ENCODE results near the gene PRLR. TPM values are rescaled to one million over a fixed set of nuclear protein-coding genes. Genes with fewer than 3 reads are reported as not detected.
"Not testable (repeated sequence)": the region's sequence is repeated elsewhere in the genome, so short reads cannot be mapped to it uniquely, and the experiment has no call there.

The PRLR gene
- total RNA-seq, 3 donors from 2014 or later: 10.3 to 47.1 (median 35.8) TPM

DNA sequence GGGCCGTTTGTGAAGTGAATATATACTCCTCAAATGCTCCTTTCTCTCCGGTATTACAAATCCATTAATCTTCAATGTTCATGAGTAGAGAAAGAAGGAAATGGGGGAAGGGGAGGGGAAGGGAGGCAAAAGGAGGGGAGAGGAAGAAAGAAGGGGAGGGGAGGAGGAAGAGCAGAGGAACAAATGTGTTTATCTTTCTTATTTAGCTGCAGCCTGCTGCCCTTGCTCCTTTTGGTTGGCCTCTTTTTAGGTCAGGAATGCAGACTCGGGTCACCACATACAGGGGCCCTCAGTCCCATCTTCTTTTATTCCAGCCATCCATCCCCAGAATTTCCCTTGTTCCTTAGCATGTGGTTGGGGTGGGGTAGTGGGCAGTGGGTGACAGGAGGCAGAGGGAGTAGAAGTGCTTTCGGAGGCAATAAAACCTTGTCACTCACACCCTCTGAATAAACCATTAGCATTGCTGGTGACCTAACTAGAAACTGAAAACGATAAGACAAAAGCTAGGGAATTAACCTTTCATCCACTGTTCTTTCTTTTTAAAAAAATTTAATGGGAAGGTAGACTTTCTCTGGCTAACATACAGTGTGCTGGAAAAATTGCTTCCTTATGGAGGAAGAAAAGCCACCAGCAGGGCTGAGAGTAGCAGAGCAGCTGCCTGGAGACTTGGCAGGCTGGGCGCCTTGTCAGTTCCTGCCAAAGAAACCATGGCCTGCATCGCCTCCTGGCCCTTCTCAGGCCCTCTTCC, 16.8 kb upstream of the PRLR start:
- peak; percentile 61 to 72 (median 65) for DNase-seq
- peak; percentile 85 for ATAC-seq
- no peak for TF ChIP-seq CTCF (IDR thresholded peaks at IDR 0.05)
- no peaks in the 10 kb centered on the region for H3K9me3 ChIP-seq
- no peak overlapping the region for H3K4me3 ChIP-seq
- H3K4me1 ChIP-seq (ENCODE audit: low read depth): no peaks in the 10 kb centered on the region
- no peaks in the 10 kb centered on the region for H3K36me3 ChIP-seq (ENCODE audit: low read depth)
- intact Hi-C loops (cut with DNase I, micrococcal nuclease): loop anchor here in 1 of 2 donors (5.0 kb wide), 1 partner anchor 155 kb away; no protein-coding TSS in a partner anchor

- no peaks in the 10 kb centered on the region for H3K4me1 ChIP-seq (ENCODE audit: low read depth)
- no peaks in the 10 kb centered on the region for H3K36me3 ChIP-seq (ENCODE audit: low read depth)
- no peaks in the 10 kb centered on the region for H3K9me3 ChIP-seq
- DNase-seq (peak in 1 of 3 donors; percentile 56), ATAC-seq (peak; percentile 83)
- H3K4me3 ChIP-seq: no peak overlapping the region
- intact Hi-C loops (cut with DNase I, micrococcal nuclease): loop anchor here in 1 of 2 donors (5.0 kb wide), 1 partner anchor 154 kb away; no protein-coding TSS in a partner anchor
- peak; percentile 28 for TF ChIP-seq CTCF (IDR thresholded peaks at IDR 0.05)
Observed at GRCh38 chr5:35246411-35246810, 16.1 kb upstream of the PRLR start.

- not testable (repeated sequence) for H3K36me3 ChIP-seq (ENCODE audit: low read depth); ATAC-seq
- intact Hi-C loops (cut with DNase I, micrococcal nuclease): loop anchor here in 1 of 2 donors (5.0 kb wide), 1 partner anchor 153 kb away; no protein-coding TSS in a partner anchor
Observed at GRCh38 chr5:35245371-35245770, 15.1 kb upstream of the PRLR start.

DNA sequence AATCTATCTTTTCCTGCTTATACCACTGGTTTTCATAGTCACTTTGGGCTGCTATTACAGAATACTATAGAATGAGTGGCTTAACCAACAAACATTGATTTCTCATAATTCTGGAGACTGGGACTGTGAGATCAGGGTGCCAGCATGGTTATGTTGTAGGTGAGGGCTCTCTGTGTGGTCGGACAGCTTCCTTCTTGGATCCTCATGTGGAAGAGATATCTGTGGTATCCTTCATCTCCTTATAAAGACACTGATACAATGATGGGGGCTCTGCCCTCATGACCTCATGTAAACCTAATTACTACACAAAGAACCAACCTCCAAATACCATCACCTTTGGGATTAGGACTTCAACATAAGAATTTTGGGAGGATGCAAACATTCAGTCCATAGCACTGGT, 13.9 kb upstream of the PRLR start:
- ATAC-seq (no peak), DNase-seq (no peak)
- Histone ChIP-seq H3K9me3 (no peaks in the 10 kb centered on the region), H3K4me1 (ENCODE audit: low read depth) (no peaks in the 10 kb centered on the region), H3K36me3 (ENCODE audit: low read depth) (no peaks in the 10 kb centered on the region), H3K4me3 (no peak overlapping the region)
- TF ChIP-seq CTCF (IDR thresholded peaks at IDR 0.05): no peak
- intact Hi-C loops (cut with DNase I, micrococcal nuclease): no loop called here

More at GRCh38 chr5:35245371-35245770, 15.1 kb upstream of the PRLR start:
- H3K4me1 ChIP-seq (ENCODE audit: low read depth); H3K9me3 ChIP-seq; DNase-seq; H3K4me3 ChIP-seq: not testable (repeated sequence)

DNA sequence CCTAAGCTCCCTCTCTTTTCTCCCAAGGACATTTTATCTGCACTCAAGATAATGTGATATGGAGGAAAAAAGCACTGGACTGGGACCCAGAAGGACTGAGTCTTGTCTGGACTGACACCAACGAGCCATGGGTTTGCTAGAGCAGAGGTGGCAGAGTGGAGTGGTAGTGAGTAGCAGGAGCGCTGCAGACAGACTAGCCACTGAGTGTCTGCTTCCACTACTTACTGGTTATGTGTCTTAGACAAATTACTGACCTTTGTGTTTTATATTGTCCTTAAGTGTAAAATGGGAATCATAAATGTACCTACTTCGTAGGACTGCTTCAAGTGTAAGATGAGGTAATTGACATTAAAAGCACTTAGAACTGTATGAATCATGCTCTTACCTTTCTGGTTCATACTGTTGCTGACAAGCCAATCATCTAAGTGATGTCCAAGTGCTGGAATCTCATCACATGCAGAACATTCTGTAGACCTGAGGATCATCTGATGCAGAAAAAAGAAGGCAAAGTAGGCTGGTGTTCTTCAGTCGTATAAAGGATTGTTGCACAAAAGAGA, 12.5 kb upstream of the PRLR start:
- DNase-seq (no peak), ATAC-seq (peak; percentile 60)
- Histone ChIP-seq H3K4me3 (no peak overlapping the region), H3K9me3 (no peaks in the 10 kb centered on the region), H3K4me1 (ENCODE audit: low read depth) (peaks cover 7% of the 10 kb centered on the region), H3K36me3 (ENCODE audit: low read depth) (no peaks in the 10 kb centered on the region)
- intact Hi-C loops (cut with DNase I, micrococcal nuclease): no loop called here
- TF ChIP-seq CTCF (IDR thresholded peaks at IDR 0.05): no peak

DNA sequence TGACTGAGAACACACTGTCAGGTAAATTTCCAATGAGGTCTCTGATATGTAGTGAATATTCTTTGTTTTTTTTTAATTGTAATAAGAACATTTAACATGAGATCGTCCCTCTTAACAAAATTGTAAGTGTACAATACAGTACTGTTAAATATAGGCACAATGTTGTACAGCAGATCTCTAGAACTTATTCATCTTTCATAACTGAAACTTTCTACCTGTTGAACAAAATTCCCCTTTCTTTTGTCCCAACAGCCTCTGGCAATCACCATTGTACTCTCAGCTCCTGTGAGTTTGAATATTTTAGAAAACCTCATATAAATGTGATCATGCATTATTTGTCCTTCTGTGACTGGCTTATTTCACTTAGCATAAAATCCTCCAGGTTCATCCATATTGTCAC, 10.6 kb upstream of the PRLR start:
- no peaks in the 10 kb centered on the region for H3K36me3 ChIP-seq (ENCODE audit: low read depth)
- no peaks in the 10 kb centered on the region for H3K9me3 ChIP-seq
- DNase-seq: no peak
- no peak overlapping the region for H3K4me3 ChIP-seq
- intact Hi-C loops (cut with DNase I, micrococcal nuclease): no loop called here
- TF ChIP-seq CTCF (IDR thresholded peaks at IDR 0.05): no peak
- peaks cover 11% of the 10 kb centered on the region for H3K4me1 ChIP-seq (ENCODE audit: low read depth)
- no peak for ATAC-seq

Data from mucosa of descending colon (tissue), 3 donors.